HFF-Myc (cell line): ENCODE measurements around the gene BIRC7.

ENCODE experiments used
- DNase-seq: peaks from one replicate; pipeline ENCODE4 v3.0.0-alpha.2; 2011; ENCODE audit warnings: low read depth; ENCODE audit errors: extremely low read depth
- H3K4me3 ChIP-seq: replicated peaks from 2 replicates; pipeline ENCODE4 v1.5.1; 2011; ENCODE audit warnings: low read depth, mild to moderate bottlenecking, control low read depth, low read length
- TF ChIP-seq, protein P1 (sequence below): IDR thresholded peaks from 2 replicates; pipeline ENCODE4 v1.5.1; 2012; ENCODE audit warnings: mild to moderate bottlenecking, low read depth, low read length, control low read depth; ENCODE audit errors: missing control alignments

BIRC7 gene

DNA sequence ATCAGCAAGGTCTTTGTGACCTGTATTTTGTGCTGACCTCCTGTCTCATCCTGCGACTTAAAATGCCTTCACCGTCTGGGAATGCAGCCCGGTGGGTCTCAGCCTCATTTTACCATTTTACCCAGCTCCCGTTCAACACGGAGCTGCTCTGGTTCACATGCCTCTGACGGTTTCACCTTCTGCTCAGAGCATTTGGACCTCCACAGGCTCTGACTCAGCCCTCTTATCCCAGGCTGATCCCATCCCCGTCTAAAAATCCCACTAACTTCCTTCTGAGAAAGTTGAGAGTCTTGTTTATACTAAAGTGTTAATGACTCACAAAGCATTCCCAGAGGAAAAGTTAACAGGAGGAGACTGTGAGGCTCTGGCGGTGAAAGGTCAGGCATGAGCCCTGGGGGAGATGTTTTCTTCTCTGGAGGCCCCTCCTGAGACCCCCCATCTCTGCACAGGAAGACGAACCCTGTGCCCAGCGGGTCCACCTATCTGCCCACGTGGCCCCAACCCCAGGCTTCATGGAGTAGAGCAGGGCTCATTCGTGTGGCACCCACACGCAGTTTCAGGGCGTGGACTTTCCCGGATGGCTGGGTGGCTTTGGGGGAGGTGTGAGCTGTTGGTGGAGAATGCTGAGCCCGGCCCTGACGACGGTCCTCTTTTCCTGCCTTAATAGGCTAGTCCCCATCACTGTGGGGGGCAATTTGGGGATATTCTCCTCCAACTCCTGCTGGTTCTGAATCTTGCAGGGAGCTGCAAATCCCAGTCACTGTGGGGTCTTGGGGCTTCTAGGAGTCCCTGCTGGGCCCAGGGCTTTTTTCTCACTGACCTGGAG, 3.3 kb upstream of the BIRC7 start:
- H3K4me3 ChIP-seq, result no peak overlapping the region
- DNase-seq, result peak; percentile 70
- TF ChIP-seq, protein P1, sequence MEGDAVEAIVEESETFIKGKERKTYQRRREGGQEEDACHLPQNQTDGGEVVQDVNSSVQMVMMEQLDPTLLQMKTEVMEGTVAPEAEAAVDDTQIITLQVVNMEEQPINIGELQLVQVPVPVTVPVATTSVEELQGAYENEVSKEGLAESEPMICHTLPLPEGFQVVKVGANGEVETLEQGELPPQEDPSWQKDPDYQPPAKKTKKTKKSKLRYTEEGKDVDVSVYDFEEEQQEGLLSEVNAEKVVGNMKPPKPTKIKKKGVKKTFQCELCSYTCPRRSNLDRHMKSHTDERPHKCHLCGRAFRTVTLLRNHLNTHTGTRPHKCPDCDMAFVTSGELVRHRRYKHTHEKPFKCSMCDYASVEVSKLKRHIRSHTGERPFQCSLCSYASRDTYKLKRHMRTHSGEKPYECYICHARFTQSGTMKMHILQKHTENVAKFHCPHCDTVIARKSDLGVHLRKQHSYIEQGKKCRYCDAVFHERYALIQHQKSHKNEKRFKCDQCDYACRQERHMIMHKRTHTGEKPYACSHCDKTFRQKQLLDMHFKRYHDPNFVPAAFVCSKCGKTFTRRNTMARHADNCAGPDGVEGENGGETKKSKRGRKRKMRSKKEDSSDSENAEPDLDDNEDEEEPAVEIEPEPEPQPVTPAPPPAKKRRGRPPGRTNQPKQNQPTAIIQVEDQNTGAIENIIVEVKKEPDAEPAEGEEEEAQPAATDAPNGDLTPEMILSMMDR, result no peak

- H3K4me3 ChIP-seq, result no peak overlapping the region
- no peak for DNase-seq
- TF ChIP-seq, protein P1, result no peak
Observed at GRCh38 chr20:63233061-63233344, 2.7 kb upstream of the BIRC7 start.

DNA sequence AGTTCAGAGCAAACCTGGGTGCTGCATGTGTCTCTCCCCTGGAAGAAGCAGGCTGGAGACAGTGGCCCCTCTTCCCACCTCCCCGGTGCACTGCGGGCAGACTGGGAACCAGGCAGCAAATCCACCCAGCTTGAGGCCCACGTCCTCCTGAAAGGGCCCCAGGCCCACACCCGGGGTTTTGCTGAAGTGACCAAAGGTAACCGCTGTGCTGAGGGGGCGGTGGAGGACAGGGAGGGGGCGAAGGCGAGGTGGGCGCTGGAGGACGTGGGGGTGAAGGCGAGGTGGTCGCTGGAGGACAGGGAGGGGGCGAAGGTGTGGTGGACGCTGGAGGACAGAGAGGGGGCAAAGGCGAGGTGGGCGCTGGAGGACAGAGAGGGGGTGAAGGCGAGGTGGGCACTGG, 1.8 kb upstream of the BIRC7 start:
- H3K4me3 ChIP-seq, result no peak overlapping the region
- TF ChIP-seq, protein P1, result no peak
- DNase-seq, result no peak

DNA sequence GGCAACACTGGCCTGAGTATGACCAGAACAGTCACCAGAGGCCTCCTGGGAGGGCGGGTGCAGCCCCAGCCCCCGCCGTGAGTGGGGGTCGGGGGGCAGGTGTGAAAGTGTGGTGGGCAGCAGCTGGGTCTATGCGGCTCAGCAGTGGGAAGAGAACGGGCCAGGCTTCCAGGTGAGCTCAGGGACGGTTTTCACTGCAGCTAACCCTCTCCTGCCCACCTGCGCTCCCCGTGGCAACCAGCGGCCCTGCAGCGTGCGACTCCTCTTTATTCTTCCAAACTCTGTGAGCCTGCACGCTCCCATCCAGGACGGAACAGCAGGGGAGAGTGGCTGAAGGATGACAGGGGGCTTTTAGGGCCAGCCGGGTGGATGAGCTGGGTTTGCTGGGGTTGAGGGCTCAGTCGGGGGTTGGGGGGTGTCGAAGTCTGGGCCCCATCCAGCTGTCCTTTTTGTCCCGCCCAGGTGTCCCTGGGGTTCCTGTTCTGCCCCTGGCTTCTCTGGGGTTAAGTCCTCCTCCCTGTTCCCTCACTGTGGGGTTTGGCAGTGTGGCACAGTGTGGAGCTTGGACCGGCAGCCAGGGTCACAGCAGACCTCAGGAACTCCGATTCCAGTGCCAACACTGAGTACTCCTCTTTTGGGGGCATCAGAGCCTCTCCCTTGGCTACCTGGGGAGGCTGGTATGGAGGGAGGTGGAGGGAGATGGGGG, 859 bp upstream of the BIRC7 start:
- H3K4me3 ChIP-seq, result no peak overlapping the region
- TF ChIP-seq, protein P1, result peak; percentile 28
- DNase-seq, result no peak

DNA sequence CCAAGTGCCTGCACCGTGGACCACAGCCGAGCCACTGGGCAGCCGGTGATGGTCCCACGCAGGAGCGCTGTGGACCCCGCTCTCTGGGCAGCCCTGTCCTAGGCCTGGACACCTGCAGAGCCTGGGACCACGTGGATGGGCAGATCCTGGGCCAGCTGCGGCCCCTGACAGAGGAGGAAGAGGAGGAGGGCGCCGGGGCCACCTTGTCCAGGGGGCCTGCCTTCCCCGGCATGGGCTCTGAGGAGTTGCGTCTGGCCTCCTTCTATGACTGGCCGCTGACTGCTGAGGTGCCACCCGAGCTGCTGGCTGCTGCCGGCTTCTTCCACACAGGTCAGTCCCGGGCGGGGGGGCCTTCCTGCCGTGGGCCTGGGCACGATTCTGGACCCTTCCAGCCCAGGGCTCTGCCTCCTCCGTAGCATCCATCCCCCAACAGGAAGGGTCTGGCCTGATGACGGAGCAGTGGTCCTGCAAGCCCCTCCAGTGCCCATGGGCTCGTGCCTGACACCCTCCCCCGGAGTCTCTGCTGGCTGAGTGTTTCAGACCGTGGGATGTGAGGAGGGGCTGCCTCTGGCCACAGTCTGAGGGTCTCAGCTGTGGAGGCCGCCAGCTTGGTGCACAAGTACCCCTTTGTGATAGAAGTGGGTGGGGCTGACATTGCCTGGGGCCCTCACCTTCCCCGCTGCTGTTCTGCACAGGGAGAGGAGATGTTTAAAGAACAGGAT, 572 bp downstream of the BIRC7 start:
- DNase-seq, result no peak
- TF ChIP-seq, protein P1, result no peak
- no peak overlapping the region for H3K4me3 ChIP-seq

DNA sequence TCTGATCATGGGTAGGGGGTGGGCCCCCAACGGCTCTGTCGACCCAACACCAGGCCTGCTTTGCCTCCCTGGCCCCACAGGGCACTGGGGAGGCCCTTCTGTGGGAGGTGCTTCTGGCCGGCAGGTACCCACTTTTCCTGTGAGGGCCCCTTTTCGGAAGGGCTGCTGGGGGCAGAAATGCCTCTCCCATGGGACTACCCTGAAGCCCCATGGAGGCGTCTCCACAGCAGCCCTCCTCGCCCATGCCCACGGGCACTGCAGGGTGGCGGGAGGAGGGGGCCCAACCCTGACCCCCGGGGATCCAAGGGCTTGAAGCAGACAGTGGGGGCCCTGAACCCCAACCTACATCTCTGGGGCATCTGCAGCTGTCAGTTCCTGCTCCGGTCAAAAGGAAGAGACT, 2.3 kb downstream of the BIRC7 start:
- no peak for DNase-seq
- TF ChIP-seq, protein P1, result no peak
- no peak overlapping the region for H3K4me3 ChIP-seq
